K562 (cell line): Measurements from ENCODE around the gene VWA3B. TPM values are rescaled to one million over a fixed set of nuclear protein-coding genes. Genes with fewer than 3 reads are reported as not detected.

Experiments used
- ATAC-seq: fragments of 200-7000 bp; cut with Tn5 transposase; 3 replicates; pipeline ENCODE4 v1.9.1; 2020; ENCODE audit warnings: moderate library complexity
- BruUV-seq: library from RNA; stranded (reverse); fragments of 400-500 nt; replicated peaks from 2 replicates; lab custom pipeline; 2021; lab: Mats Ljungman, UMichigan
- CTCF ChIA-PET: fragments of 300-600 bp; formaldehyde crosslinking; extraction: SDS; loops from one replicate; lab custom pipeline; 2021; ENCODE audit warnings: low intra/inter-chr PET ratio; lab: Yijun Ruan, JAX
- POLR2A ChIA-PET: fragments of 300-600, 350-650 bp; sonication (Branson Sonifier 250); formaldehyde crosslinking; extraction: SDS; loops from one replicate; lab custom pipeline; 2021; ENCODE audit warnings: antibody characterized with exemption, inconsistent platforms; lab: Yijun Ruan, JAX
- DNase-seq, 4 experiments: peaks; one replicate each; pipeline versions ENCODE4 v3.0.0 to v3.0.0-alpha.2; 2011 to 2018; ENCODE audit warnings: low spot score in 3 of 4, mixed read lengths in 3 of 4; ENCODE audit errors: extremely low read depth in 1 of 4
- FAIRE-seq: peaks from 2 replicates; lab custom pipeline; 2011; peaks lifted over from hg19 to GRCh38; lab: Jason Lieb, UNC
- H2AFZ ChIP-seq: 2 replicates; pipeline ENCODE4 v1.6.0; 2011; ENCODE audit warnings: low read depth, low read length, control low read depth, inconsistent platforms
- H3K27ac ChIP-seq: fragments of 200-600 bp; 3 replicates; pipeline ENCODE4 v1.8.0; 2011; ENCODE audit warnings: low read depth, mild to moderate bottlenecking, control low read depth, inconsistent platforms, low read length, moderate library complexity, mixed read lengths; ENCODE audit errors: extremely low read depth
- H3K27me3 ChIP-seq, 2 experiments: fragments of 300-600 bp in 1 of 2; 2 replicates in 1 of 2; 3 replicates in 1 of 2; pipeline versions ENCODE4 v1.6.0 to v1.8.0; 2011; ENCODE audit warnings: inconsistent platforms in 2 of 2, low read length in 2 of 2, mild to moderate bottlenecking in 1 of 2, mixed read lengths in 1 of 2, moderate library complexity in 1 of 2; ENCODE audit not compliant: control insufficient read depth in 2 of 2, insufficient read depth in 2 of 2
- H3K36me3 ChIP-seq: fragments of 300-600 bp; 3 replicates; pipeline ENCODE4 v1.8.0; 2011; ENCODE audit warnings: mild to moderate bottlenecking, low read length, inconsistent platforms; ENCODE audit not compliant: control insufficient read depth, insufficient read depth
- H3K4me1 ChIP-seq, 2 experiments: fragments of 200-600 bp in 1 of 2; replicated peaks in 1 of 2; 2 replicates in 1 of 2; 3 replicates in 1 of 2; pipeline versions ENCODE4 v1.5.1 to v1.8.0; 2011; ENCODE audit warnings: inconsistent platforms in 2 of 2, low read length in 2 of 2, mild to moderate bottlenecking in 1 of 2, mixed read lengths in 1 of 2, moderate library complexity in 1 of 2; ENCODE audit not compliant: control insufficient read depth in 2 of 2, insufficient read depth in 2 of 2
- H3K4me2 ChIP-seq: 2 replicates; pipeline ENCODE4 v1.6.1; 2011; ENCODE audit warnings: low read length, control low read depth, inconsistent platforms, mixed read lengths; ENCODE audit not compliant: insufficient read depth
- H3K4me3 ChIP-seq: fragments of 200-600 bp; sonication (generic), shearing (Covaris generic); 2 replicates; pipeline ENCODE4 v1.5.1; 2016; ENCODE audit warnings: control low read depth, inconsistent platforms
- H3K79me2 ChIP-seq: fragments of 200-600 bp; 3 replicates; pipeline ENCODE4 v1.8.0; 2011; ENCODE audit warnings: low read length, inconsistent platforms; ENCODE audit not compliant: control insufficient read depth, insufficient read depth
- H3K9ac ChIP-seq, 2 experiments: 2 replicates each; pipeline versions ENCODE4 v1.6.0 to v1.6.1; 2011; ENCODE audit warnings: low read depth in 2 of 2, low read length in 2 of 2, control low read depth in 1 of 2, inconsistent platforms in 1 of 2, mild to moderate bottlenecking in 1 of 2, mixed read lengths in 1 of 2; ENCODE audit not compliant: insufficient read depth in 1 of 2
- H3K9me1 ChIP-seq: one replicate; pipeline ENCODE4 v1.6.0; 2011; ENCODE audit warnings: inconsistent platforms, mild to moderate bottlenecking, low read length, moderate library complexity; ENCODE audit not compliant: control insufficient read depth, insufficient read depth
- H3K9me3 ChIP-seq: replicated peaks from 2 replicates; pipeline ENCODE4 v1.5.1; 2011; ENCODE audit warnings: low read depth, low read length, inconsistent platforms; ENCODE audit not compliant: control insufficient read depth, insufficient read depth
- H4K20me1 ChIP-seq: replicated peaks from 2 replicates; pipeline ENCODE4 v1.6.1; 2011; ENCODE audit warnings: low read length, inconsistent platforms, mixed read lengths; ENCODE audit not compliant: control insufficient read depth, insufficient read depth
- CTBP1 ChIP-seq: fragments of 450-650 bp; IDR thresholded peaks from 2 replicates; pipeline ENCODE4 v1.6.1; 2016; ENCODE audit warnings: borderline replicate concordance
- DEAF1 ChIP-seq: fragments of 450-650 bp; formaldehyde crosslinking; IDR thresholded peaks from 2 replicates; pipeline ENCODE4 v1.4.0; 2020; ENCODE audit warnings: mild to moderate bottlenecking, moderate library complexity
- FIP1L1 ChIP-seq: fragments of 200-400 bp; formaldehyde crosslinking; IDR thresholded peaks from 2 replicates; pipeline ENCODE4 v1.6.1; 2018; ENCODE audit warnings: mild to moderate bottlenecking, low read depth, low read length; ENCODE audit not compliant: poor library complexity, severe bottlenecking
- NCOA2 ChIP-seq, 2 experiments: fragments of 450-650 bp; IDR thresholded peaks; 2 replicates each; pipeline ENCODE4 v1.6.1; 2018; ENCODE audit warnings: mild to moderate bottlenecking in 2 of 2, moderate library complexity in 1 of 2; ENCODE audit not compliant: partially characterized antibody in 2 of 2
- ZFP36 ChIP-seq: fragments of 150-350 bp; IDR thresholded peaks from 2 replicates; pipeline ENCODE4 v1.6.1; 2018; ENCODE audit warnings: low read length, low read depth; ENCODE audit not compliant: partially characterized antibody
- ZNF695 ChIP-seq: fragments of 450-650 bp; formaldehyde crosslinking; IDR thresholded peaks from 2 replicates; pipeline ENCODE4 v1.4.0; 2020; ENCODE audit warnings: mild to moderate bottlenecking, moderate library complexity
- WGBS: fragments of 100-300 bp; shearing (Covaris generic); methylation state at CpG from one replicate; pipeline ENCODE4 v1.1.6; 2016; ENCODE audit warnings: low coverage, mixed read lengths; ENCODE audit not compliant: insufficient coverage; ENCODE audit errors: missing lambda C conversion rate; 5-methylcytosine and 5-hydroxymethylcytosine counted together
- in situ Hi-C: fragments of 300-500 bp; cut with MboI; formaldehyde crosslinking; loops from 4 replicates; pipeline ENCODE4 v1.15.0; 2018; ENCODE audit warnings: inconsistent platforms, mixed read lengths
- intact Hi-C: fragments of 100-400 bp; cut with micrococcal nuclease; formaldehyde crosslinking; loops from 2 replicates; pipeline ENCODE4 v1.14.2; 2022
- polyA plus RNA-seq, 8 experiments: library from polyadenylated mRNA; depleted of rRNA in 4 of 8; stranded (reverse) in 5 of 8; unstranded in 3 of 8; fragments of >200 nt; fragmentation: Nextera tagmentation in 2 of 8; fragmentation: Illumina TruSeq in 1 of 8; extraction: Ambion mirVana in 2 of 8; extraction: Trizol in 1 of 8; gene quantifications; 2 replicates each; pipeline versions ENCODE4 v1.2.1 to v1.2.3, GENCODE V29; 2011 to 2014; ENCODE audit warnings: inconsistent platforms in 1 of 8, missing spikeins in 1 of 8
- total RNA-seq, 7 experiments: library from RNA; depleted of rRNA in 6 of 7; stranded (reverse); fragments of >200 nt in 6 of 7; fragmentation: Illumina TruSeq in 2 of 7; extraction: Trizol in 2 of 7; gene quantifications; 2 replicates each; pipeline versions ENCODE4 v1.2.1 to v1.2.3, GENCODE V29; 2011 to 2021; ENCODE audit warnings: low replicate concordance in 1 of 7

VWA3B gene
- total and polyA plus RNA-seq, 9 of the 15 experiments (the other 6 are each of a cell fraction or from before 2014, with no cell fraction given), result not detected

- POLR2A ChIA-PET, result interaction anchor here (0.6 kb wide), 1 partner anchor 205 kb away, joined by 3 read pairs; no protein-coding TSS in a partner anchor
- no peak for ATAC-seq
Observed at GRCh38 chr2:98240786-98241398, 153.9 kb downstream of the VWA3B start.

DNA sequence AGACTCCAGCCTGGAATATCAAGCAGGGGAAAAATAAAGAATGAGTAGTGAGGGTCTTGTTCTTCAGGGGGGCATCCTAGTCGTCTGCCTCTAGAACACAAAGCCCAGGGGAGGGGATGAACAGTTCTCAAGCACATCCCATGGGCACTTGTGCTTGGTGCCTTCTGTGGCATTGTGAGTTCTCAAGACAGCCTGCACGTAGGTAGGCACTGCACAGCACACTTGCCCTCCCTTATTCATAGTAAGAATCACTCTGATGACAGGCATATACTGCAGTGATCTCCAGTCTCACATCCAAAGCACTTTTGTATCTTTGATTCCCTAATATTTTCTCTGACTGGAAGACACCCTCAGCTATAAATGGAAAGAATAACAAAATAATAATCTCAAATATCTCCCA lies 154.6 kb downstream of the VWA3B start:
- no peak overlapping the region for H2AFZ ChIP-seq
- CTCF ChIA-PET, result no interaction called here
- in situ Hi-C loops, result no loop called here
- no peaks in the 10 kb centered on the region for H3K79me2 ChIP-seq
- H3K27ac ChIP-seq, result no peak overlapping the region
- DNase-seq (no peak), ATAC-seq (no peak), FAIRE-seq (no peak)
- no peaks in the 10 kb centered on the region for H3K9me1 ChIP-seq
- no peak overlapping the region for H3K4me3 ChIP-seq
- H3K4me1 ChIP-seq, result no peaks in the 10 kb centered on the region
- BruUV-seq, result no TSS peak
- no peak overlapping the region for H3K4me2 ChIP-seq
- H3K9me3 ChIP-seq, result no peaks in the 10 kb centered on the region
- H3K27me3 ChIP-seq, result peaks cover 2 to 6% of the 10 kb centered on the region in 2 experiments; a peak in 2 of 5 replicates
- H3K36me3 ChIP-seq, result no peaks in the 10 kb centered on the region
- POLR2A ChIA-PET, result interaction anchor here (0.6 kb wide), 1 partner anchor 205 kb away, joined by 3 read pairs; no protein-coding TSS in a partner anchor
- no peaks in the 10 kb centered on the region for H4K20me1 ChIP-seq
- intact Hi-C loops, result no loop called here
- H3K9ac ChIP-seq, result no peak overlapping the region
- 0% methylated on average over 2 of the region's 2 CpGs for WGBS
- TF ChIP-seq ZNF695 (CRISPR knock-in tag), result no peak
- no peak for TF ChIP-seq DEAF1 (CRISPR knock-in tag)

More at GRCh38 chr2:98240786-98241398, 153.9 kb downstream of the VWA3B start:
- no peak for TF ChIP-seq FIP1L1
- no peak for TF ChIP-seq CTBP1
- TF ChIP-seq NCOA2 (IDR thresholded peaks at IDR 0.05; ENCODE audit: partially characterized antibody in 2 of 2), result no peak
- TF ChIP-seq ZFP36, result no peak
- H3K9me1 ChIP-seq, result no peaks in the 10 kb centered on the region
- H3K79me2 ChIP-seq, result no peaks in the 10 kb centered on the region
- no peak overlapping the region for H3K27ac ChIP-seq
- CTCF ChIA-PET, result no interaction called here
- H3K4me1 ChIP-seq, result no peaks in the 10 kb centered on the region
- no TSS peak for BruUV-seq
- H3K4me3 ChIP-seq, result no peak overlapping the region
- FAIRE-seq, result no peak
- H3K27me3 ChIP-seq, result peaks cover 2 to 7% of the 10 kb centered on the region in 2 experiments; a peak in 2 of 5 replicates
- WGBS, result 0% methylated on average over 3 of the region's 3 CpGs
- no peak overlapping the region for H3K9ac ChIP-seq
- no peak overlapping the region for H3K4me2 ChIP-seq
- DNase-seq, result no peak
- H3K9me3 ChIP-seq, result no peaks in the 10 kb centered on the region
- H2AFZ ChIP-seq, result no peak overlapping the region
- intact Hi-C loops, result no loop called here
- no peaks in the 10 kb centered on the region for H4K20me1 ChIP-seq
- H3K36me3 ChIP-seq, result no peaks in the 10 kb centered on the region
- in situ Hi-C loops, result no loop called here
